ENCODE data around the gene IGSF22. TPM values are rescaled to one million over a fixed set of nuclear protein-coding genes. Genes with fewer than 3 reads are reported as not detected.
A peak's percentile ranks its signal among the peaks of the same experiment; 100 is the strongest.

IGSF22 gene
- total and polyA plus RNA-seq, 9 of the 15 experiments (the other 6 are each of a cell fraction or from before 2014, with no cell fraction given), result not detected

DNA sequence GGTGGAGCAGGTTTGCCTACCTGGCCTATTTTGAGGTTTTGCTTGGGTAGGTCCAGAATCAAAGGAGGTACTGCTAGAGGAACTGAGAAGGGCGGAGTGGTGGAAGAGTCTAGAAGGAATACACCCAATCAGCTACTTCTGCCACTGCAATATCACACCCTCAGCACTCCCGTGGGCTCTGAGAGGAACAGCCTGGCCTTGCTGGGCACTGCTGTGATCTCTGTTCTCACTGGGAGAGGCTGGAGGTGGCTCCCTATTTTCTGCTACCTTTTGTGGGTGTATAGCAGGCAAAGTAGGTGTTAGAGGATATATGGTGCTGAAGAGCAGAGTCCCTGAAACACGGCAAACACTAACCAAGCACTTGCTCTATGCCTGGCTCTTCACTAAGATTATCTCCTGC lies 25.0 kb upstream of the IGSF22 start (continued):
- TF ChIP-seq, protein P1, sequence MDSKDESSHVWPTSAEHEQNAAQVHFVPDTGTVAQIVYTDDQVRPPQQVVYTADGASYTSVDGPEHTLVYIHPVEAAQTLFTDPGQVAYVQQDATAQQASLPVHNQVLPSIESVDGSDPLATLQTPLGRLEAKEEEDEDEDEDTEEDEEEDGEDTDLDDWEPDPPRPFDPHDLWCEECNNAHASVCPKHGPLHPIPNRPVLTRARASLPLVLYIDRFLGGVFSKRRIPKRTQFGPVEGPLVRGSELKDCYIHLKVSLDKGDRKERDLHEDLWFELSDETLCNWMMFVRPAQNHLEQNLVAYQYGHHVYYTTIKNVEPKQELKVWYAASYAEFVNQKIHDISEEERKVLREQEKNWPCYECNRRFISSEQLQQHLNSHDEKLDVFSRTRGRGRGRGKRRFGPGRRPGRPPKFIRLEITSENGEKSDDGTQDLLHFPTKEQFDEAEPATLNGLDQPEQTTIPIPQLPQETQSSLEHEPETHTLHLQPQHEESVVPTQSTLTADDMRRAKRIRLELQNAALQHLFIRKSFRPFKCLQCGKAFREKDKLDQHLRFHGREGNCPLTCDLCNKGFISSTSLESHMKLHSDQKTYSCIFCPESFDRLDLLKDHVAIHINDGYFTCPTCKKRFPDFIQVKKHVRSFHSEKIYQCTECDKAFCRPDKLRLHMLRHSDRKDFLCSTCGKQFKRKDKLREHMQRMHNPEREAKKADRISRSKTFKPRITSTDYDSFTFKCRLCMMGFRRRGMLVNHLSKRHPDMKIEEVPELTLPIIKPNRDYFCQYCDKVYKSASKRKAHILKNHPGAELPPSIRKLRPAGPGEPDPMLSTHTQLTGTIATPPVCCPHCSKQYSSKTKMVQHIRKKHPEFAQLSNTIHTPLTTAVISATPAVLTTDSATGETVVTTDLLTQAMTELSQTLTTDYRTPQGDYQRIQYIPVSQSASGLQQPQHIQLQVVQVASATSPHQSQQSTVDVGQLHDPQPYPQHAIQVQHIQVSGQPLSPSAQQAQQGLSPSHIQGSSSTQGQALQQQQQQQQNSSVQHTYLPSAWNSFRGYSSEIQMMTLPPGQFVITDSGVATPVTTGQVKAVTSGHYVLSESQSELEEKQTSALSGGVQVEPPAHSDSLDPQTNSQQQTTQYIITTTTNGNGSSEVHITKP (IDR thresholded peaks at IDR 0.05; ENCODE audit: partially characterized antibody), result no peak
- no peak for TF ChIP-seq ARHGAP35 (IDR thresholded peaks at IDR 0.05; ENCODE audit: partially characterized antibody)

DNA sequence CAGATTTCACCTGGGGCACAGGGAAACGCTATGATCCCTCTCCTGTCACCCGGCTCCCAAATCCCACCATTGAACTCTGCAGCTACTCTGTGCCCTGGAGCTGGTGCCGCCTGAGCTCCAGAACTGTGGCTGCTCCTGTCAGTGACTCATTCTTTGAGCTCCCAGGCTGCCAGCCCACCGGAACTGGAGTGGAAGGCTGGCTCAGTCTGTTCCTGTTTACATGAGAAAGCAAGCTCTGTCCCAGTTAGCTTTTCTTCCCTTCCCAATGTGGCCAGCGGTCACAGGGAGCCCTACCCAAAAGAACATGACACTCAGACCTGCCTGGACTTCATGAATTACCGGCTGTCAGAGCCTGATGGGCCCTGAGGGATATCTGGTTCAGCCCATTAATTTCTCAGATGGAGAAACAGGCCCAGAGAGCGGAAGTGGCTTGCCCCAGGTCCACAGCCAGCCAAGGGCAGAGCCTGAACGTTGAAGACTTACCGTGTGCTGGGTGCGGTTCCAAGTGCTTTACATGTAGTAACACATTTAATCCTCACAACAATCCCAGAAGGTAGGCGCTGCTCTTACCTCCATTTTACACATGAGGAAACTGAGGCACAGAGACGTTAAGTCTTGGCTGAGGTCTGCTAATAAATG lies 23.8 kb upstream of the IGSF22 start:
- under 1% methylated on average over 12 of the region's 12 CpGs for WGBS (ENCODE audit: insufficient coverage, low coverage, missing lambda C conversion rate)
- peak; percentile 37; the same call in 1 of the 2 replicates for TF ChIP-seq GABPA (tag; conservative IDR thresholded peaks at IDR 0.05; ENCODE audit: low read depth)
- no peak for TF ChIP-seq NR2C1 (IDR thresholded peaks at IDR 0.05)
- no peak for TF ChIP-seq NR2C1 (tag; IDR thresholded peaks at IDR 0.05)
- TF ChIP-seq ZNF785 (CRISPR knock-in tag; IDR thresholded peaks at IDR 0.05), result no peak
- TF ChIP-seq ZNF41 (CRISPR knock-in tag; conservative IDR thresholded peaks at IDR 0.05), result no peak
- TF ChIP-seq NFIC (IDR thresholded peaks at IDR 0.05), result no peak
- no peak for TF ChIP-seq ZNF384 (IDR thresholded peaks at IDR 0.05; ENCODE audit: low read depth, low read length)
- TF ChIP-seq FOSL1 (tag; conservative IDR thresholded peaks at IDR 0.05), result peak; percentile 51; the same call in 1 of the 2 replicates
- TF ChIP-seq, protein P2, sequence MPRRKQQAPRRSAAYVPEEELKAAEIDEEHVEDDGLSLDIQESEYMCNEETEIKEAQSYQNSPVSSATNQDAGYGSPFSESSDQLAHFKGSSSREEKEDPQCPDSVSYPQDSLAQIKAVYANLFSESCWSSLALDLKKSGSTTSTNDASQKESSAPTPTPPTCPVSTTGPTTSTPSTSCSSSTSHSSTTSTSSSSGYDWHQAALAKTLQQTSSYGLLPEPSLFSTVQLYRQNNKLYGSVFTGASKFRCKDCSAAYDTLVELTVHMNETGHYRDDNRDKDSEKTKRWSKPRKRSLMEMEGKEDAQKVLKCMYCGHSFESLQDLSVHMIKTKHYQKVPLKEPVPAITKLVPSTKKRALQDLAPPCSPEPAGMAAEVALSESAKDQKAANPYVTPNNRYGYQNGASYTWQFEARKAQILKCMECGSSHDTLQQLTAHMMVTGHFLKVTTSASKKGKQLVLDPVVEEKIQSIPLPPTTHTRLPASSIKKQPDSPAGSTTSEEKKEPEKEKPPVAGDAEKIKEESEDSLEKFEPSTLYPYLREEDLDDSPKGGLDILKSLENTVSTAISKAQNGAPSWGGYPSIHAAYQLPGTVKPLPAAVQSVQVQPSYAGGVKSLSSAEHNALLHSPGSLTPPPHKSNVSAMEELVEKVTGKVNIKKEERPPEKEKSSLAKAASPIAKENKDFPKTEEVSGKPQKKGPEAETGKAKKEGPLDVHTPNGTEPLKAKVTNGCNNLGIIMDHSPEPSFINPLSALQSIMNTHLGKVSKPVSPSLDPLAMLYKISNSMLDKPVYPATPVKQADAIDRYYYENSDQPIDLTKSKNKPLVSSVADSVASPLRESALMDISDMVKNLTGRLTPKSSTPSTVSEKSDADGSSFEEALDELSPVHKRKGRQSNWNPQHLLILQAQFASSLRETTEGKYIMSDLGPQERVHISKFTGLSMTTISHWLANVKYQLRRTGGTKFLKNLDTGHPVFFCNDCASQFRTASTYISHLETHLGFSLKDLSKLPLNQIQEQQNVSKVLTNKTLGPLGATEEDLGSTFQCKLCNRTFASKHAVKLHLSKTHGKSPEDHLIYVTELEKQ (CRISPR knock-in tag; IDR thresholded peaks at IDR 0.05), result no peak
- no peak for TF ChIP-seq SPI1 (IDR thresholded peaks at IDR 0.05; ENCODE audit: borderline replicate concordance, low read depth, low read length)
- TF ChIP-seq JUND (IDR thresholded peaks at IDR 0.05; ENCODE audit: borderline replicate concordance, low read depth, low read length), result 0 out of 2 replicates have a peak, but pooled peaks have one; percentile 17
- 0 out of 3 replicates have a peak, but pooled peaks have one; percentile 23 for TF ChIP-seq JUND (tag; IDR thresholded peaks at IDR 0.05; ENCODE audit: borderline replicate concordance, low read depth, low read length)

More for the DNA sequence above, 23.8 kb upstream of the IGSF22 start:
- no peaks in the 10 kb centered on the region for H4K20me1 ChIP-seq (replicated peaks; ENCODE audit: control insufficient read depth, insufficient read depth, low read length)
- BruUV-seq (replicated peaks), result no TSS peak
- no peaks in the 10 kb centered on the region for H3K9me1 ChIP-seq (ENCODE audit: control insufficient read depth, insufficient read depth, low read length)
- intact Hi-C loops (cut with micrococcal nuclease) (no loop called here), in situ Hi-C loops (cut with MboI) (loop anchor here (25.0 kb wide), 1 partner anchor 212 kb away; the partner anchor contains the start of gene TSG101)
- DNase-seq (ENCODE audit: extremely low read depth in 1 of 4, low spot score in 3 of 4) (no peak), ATAC-seq (no peak), FAIRE-seq (no peak)
- 0 out of 2 replicates have a peak overlapping the region, but pooled peaks have one; percentile 24 for H2AFZ ChIP-seq (ENCODE audit: low read depth, low read length)
- no peaks in the 10 kb centered on the region for H3K79me2 ChIP-seq (ENCODE audit: control insufficient read depth, insufficient read depth, low read length)
- H3K9ac ChIP-seq (ENCODE audit: insufficient read depth in 1 of 2, low read depth in 2 of 2, low read length in 2 of 2), result no peak overlapping the region
- H3K4me3 ChIP-seq, result no peak overlapping the region
- ChIA-PET CTCF (ENCODE audit: low intra/inter-chr PET ratio) (interaction anchor here (0.6 kb wide), 1 partner anchor 1032 kb away, joined by 3 read pairs; no protein-coding TSS in a partner anchor), POLR2A (interaction anchor here (0.6 to 1.1 kb wide), 3 partner anchors 9 to 359 kb away, joined by 3 to 6 read pairs (median 5); no protein-coding TSS in a partner anchor)
- H3K27me3 ChIP-seq (ENCODE audit: control insufficient read depth in 2 of 2, insufficient read depth in 2 of 2, low read length in 2 of 2), result peaks cover 14 to 57% of the 10 kb centered on the region in 2 experiments; a peak in 4 of 5 replicates
- H3K9me3 ChIP-seq (replicated peaks; ENCODE audit: control insufficient read depth, insufficient read depth, low read depth, low read length), result no peaks in the 10 kb centered on the region
- no peak overlapping the region for H3K27ac ChIP-seq (ENCODE audit: extremely low read depth, low read depth, low read length)
- no peaks in the 10 kb centered on the region for H3K4me1 ChIP-seq (replicated peaks in 1 of 2; ENCODE audit: control insufficient read depth in 2 of 2, insufficient read depth in 2 of 2, low read length in 2 of 2)
- H3K4me2 ChIP-seq (ENCODE audit: insufficient read depth, low read length), result no peak overlapping the region
- H3K36me3 ChIP-seq (ENCODE audit: control insufficient read depth, insufficient read depth, low read length), result no peaks in the 10 kb centered on the region

Data from K562 (cell line).